SW 1271 (cell line): ENCODE results near the gene CTNND2.

Experiments
- DNase-seq, 2 experiments: peaks; one replicate each; lab custom pipeline; 2025; lab: John Stamatoyannopoulos, UW

The CTNND2 gene

DNA sequence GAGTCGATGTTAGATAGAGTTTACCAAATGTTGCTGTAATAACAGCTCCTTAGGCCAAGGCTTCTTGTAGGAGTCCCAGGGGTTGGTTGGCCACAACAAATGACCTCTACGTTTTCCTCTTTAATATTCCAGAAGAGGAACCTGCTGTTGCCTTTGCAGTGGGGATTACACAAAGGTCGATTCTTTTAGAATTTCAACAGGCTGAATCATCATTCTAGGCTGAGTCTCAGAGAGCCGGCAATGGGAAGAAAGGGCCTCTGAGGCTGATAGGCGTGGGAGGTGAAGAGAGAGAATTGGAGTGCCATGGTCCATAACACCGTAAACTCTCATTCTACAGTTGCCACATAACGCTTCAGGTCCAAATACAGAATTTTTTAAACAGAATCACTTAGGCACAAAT is 737.3 kb downstream of the CTNND2 start:
- DNase-seq: no peak

DNA sequence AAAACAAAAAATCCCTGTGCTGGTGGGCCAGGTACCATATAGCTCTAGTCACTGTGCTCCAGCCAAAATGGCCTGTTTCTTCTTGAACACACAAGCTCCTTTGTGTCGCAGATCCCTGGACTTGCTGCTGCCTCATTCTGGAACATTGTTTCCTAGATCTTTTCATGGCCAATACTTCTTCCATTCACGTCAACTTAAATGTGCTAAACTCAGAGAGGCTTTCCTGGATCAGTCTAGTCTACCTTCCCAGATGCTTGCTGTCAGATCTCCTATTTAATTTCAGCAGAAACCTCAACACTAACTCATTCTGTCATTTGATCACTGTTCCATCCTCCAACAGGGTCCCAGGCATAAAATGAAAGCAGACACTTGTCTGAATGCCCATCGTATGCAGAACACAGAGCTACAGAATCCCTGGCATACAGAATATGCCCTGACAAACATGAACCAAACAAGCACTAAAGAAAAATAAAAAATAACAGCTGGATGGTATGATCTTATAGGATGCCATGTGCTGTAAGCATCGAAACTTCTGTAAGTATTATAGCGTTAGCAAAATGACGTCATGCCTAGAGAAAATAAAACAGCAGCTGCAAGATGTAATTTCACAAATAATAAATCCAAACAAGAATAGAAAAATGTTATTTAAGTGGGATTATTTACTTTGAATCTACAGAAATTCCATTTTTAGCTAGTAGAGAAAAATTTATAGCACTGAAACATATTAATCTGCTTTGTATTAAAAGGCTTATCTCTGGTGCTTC is 739.5 kb downstream of the CTNND2 start:
- DNase-seq: no peak

- no peak for DNase-seq
Measured at GRCh38 chr5:11157132-11157531, 747.1 kb downstream of the CTNND2 start.

DNA sequence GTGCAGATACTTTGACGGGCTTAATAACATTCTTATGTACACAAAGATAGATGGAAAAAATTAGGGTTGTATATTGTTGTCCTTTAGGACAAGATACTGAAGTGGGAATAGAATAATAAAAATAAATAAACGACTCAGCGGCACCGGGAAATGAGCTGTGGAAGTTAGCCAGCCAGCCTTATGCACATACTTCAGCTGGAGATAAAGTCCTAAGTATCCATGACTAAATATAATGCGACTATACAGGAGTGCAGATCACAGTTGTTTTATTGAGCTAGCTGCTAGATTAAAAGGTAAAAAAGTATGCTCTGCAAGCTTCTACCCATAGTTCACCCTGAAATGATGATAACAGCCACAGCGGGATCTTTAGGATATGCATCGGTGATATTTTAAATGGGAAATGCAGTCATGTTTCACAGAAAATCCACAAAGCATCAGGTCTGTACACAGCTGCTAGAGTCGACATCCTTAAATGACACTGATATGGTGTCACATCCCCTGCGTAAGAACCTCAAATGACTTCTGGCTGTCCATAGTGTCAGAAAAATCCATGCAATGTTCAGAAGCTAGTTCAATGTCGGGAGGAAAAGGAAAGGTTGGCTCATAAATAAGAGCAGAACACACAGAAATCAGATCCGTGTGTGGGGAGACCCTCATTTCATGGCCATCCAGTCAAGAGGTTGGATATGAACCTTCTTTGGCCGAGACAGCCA is 750.4 kb downstream of the CTNND2 start:
- no peak for DNase-seq

GRCh38 chr5:11152368-11152767 is 751.9 kb downstream of the CTNND2 start:
- DNase-seq: no peak

DNA sequence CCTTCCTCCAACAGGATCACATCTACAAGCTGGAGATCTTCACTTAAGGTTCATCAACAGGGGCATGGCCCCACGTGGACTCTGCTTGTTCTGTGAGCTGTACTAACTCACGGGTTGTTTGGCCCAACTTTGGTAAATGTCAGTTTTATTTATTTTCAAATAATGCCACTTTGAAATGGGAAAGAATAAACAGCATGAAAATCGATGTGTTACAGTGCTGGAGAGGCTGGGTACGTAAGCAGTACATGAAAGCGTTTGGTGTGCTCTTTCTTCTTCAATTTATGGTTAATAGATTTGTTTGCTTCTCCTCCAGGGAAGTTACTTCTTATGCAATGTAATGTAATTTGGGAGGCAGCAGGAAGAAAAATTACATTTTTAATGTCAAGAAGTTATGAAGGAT is 753.3 kb downstream of the CTNND2 start:
- no peak for DNase-seq

GRCh38 chr5:11148810-11149539 is 755.3 kb downstream of the CTNND2 start:
- DNase-seq: no peak

DNA sequence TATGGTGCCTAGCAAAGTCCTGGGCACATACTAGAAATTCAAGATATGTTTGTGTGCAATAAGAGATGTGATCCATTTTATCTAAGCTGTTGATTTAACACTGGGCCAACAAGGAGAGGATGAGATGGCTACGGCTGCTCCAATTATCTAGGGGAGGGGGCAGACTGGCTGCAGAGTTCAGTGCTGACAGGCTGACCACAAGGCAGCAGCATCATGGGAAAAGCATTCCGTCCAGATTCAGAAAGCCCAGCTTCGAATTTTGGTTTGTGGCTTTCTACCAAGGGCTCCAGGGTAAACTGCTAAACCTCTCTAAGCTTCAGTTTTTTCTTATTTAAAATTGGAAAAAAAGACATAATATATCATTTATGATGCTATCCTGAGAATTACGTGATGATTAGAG is 758.1 kb downstream of the CTNND2 start:
- DNase-seq: no peak

- DNase-seq: no peak
Measured at GRCh38 chr5:11143456-11144267, 760.6 kb downstream of the CTNND2 start.

DNA sequence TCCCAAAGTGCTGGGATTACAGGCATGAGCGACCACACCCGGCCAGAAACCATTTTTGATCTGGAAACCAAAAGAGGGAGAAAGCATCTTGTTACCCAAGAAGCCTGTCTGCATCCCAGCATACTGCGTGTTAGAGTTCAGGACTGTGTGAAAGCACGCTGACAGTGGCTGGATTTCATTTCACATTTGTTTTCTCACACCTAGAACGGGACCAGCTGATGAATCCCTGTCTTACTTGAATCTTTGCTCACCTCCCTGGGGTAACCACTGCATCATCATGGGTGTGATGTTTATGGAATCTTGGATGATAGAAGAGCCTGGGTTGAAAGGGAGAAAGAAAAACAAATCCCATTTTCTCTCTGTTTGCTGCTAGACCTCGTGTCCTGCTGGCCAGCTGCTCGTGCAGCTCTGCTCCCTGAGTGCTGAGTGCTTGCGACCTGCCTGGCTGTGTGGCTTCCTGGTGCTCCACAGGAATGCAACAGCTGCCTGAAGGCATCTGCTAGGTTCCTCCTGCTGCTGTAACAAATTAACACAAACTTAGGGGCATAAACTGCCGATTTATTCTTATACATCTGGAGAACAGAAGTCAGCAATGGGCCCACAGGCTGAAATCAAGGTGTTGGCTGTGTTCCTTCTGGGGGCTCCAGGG is 764.9 kb downstream of the CTNND2 start:
- no peak for DNase-seq

- DNase-seq: no peak
Measured at GRCh38 chr5:11130131-11130530, 774.1 kb downstream of the CTNND2 start.

- no peak for DNase-seq
Measured at GRCh38 chr5:11128021-11128420, 776.2 kb downstream of the CTNND2 start.

DNA sequence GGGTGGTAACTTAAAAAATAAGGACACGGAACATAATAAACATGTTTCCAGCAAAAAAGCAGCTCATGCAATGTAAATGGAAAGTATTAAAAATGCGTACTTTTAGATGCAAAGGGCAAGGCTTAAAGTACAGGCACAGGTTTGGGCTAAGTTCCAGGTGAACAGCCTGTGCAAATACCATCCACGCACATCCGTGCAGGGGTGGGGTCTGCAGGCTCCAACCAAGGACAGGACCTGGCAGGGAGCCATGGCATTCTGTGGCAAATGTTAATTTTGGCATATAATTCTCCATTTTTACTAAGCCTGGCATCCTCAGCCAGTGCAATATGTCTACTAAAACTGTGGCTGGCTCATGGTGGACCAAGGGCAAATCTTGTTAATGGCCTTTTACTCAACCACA is 777.4 kb downstream of the CTNND2 start:
- no peak for DNase-seq

GRCh38 chr5:11121885-11122284 is 782.4 kb downstream of the CTNND2 start:
- DNase-seq: no peak

GRCh38 chr5:11110128-11110527 is 794.1 kb downstream of the CTNND2 start:
- no peak for DNase-seq

DNA sequence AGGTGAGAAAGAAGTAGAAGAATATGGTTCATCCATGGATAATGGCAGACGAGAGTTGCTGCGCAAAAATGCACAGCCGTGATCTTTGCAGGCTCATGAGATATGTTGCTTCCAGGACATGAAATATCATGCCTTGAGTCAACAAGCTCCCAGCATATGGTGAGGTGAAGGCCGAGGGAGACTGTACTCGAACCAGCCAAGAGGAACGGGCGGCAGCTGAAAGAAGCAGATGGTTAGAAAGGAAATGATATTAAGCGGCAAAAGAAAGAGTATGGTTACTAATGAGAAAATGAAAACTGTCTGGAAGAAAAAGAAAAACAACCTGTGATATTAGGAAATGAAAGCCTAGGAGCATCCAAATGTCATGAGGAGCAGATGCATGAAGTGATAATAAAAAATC is 798.5 kb downstream of the CTNND2 start:
- no peak for DNase-seq

DNA sequence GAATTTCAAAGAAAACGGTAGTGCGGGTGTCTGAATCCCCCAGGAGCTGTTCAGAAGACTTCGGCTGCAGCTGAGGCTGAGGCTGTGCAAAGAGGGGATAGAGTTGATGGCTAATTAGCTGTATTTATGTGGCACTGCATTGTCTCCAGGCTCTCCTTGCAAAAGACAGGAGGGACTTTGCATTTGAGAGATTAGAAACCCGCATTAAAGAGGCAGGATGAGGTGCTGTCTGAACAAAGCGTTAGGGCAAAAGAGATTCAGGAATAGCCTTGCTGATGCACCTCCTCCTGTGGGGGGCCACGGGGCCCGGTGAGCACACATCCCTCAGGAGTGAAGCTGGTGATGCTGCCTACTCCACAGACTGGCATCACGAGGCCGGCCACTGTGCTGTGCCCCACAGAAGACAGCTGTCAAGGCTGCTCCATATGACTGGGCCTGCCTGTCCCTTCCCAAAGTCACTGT is 799.6 kb downstream of the CTNND2 start:
- no peak for DNase-seq

DNA sequence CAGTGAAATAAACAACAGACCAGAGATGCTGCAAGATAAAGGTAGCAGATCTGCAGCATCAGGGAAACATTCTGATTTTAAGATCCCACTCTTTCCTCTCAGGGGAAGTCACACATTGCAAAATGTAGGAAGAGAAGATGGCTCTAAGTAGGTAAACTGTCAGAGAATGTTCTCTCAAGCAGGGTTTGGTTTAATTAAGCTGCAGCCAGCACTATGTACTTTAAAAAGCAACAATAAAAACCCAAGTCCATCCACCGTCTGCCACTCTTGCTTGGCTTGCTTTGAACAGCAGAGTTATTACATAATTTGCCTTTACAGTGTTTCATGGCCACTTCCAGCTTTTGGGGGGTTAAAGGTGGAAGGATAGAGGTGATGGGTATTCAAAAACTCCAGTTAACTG is 800.0 kb downstream of the CTNND2 start:
- DNase-seq: no peak

- DNase-seq: no peak
Measured at GRCh38 chr5:11084111-11084510, 820.1 kb downstream of the CTNND2 start.

DNA sequence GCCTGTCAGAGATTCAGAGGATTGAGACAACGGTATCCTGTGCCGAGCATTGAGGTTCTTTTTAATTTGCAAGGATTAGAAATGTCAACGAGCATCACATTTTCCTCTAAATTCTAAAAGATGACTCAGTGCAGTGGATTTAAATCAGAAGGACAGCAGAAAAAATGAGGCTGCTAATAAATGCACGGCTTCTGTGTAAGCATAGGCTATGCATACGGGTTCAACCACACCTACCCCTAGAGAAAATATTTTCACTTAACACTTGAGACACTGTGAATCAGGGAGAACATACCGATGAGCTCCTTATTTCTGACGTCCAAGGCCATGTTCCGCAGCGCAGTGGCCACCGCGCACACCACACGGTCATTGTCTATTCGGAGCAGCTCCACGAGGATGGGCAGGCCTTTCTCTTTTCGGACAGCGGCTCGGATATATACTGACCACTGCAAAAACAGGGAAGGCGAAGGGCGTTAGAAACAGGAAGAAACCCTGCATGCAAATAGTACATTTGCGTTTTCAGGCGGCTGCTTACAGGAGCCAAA is 821.8 kb downstream of the CTNND2 start:
- DNase-seq: no peak

DNA sequence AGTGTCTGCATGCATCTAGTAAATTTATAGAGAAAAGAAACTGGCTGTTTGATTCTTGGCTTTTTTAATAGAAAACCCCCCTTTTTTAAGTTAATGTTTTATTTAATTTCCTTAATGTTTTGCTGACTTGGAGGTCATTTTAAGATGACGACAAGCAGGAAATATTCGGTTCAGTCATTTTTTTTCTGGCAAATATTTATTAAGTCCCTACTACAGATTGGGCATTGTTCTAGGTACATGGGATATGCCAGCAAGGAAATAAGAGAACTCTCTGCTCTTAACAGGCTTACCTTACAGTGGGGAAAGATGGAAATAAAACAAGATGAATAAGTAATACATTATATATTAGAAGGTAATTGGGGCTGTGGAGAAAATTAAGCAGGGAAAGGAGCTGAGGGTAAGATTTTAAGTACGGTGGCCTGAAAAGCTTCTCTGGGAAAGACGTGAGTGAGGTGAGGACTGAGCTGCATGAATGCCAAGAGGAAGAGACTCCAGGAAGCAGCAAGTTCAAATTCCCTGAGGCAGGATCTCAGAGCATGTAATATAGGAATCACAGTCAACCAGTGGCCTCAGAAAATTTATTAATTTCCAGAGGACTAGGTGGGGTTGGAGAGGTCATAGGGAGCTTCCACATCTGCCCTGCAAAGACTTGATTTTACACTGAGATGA is 827.2 kb downstream of the CTNND2 start:
- no peak for DNase-seq
